Right ventricle myocardium superior (tissue), 1 donor: Measurements from ENCODE around the gene QPCT. TPM values are rescaled to one million over a fixed set of nuclear protein-coding genes. Genes with fewer than 3 reads are reported as not detected.
A peak's percentile ranks its signal among the peaks of the same experiment; 100 is the strongest.
"Not testable (repeated sequence)": the region's sequence is repeated elsewhere in the genome, so short reads cannot be mapped to it uniquely, and the experiment has no call there.

Experiments
- ATAC-seq: fragments of 200-7000 bp; cut with Tn5 transposase; one replicate; pipeline ENCODE4 v1.9.1; 2020; ENCODE audit warnings: mild to moderate bottlenecking; ENCODE audit not compliant: poor library complexity
- DNase-seq: peaks from one replicate; pipeline ENCODE4 v3.0.0-alpha.2; 2020
- intact Hi-C: fragments of 100-400 bp; cut with DNase I; formaldehyde crosslinking; loops from one replicate; pipeline ENCODE4 v1.11.2; 2022
- long read RNA-seq: library from polyadenylated mRNA; unstranded; transcript quantifications from one replicate; pipeline ENCODE4 v2.0.0, GENCODE V29; 2021
- total RNA-seq: library from RNA; stranded (reverse); fragmentation: NEBNext Ultra II Directional; extraction: Animal tissue kit (Norgen Biotek cat#: 25700); gene quantifications from one replicate; pipeline ENCODE4 v1.2.1, GENCODE V29; 2021
- donor health status: DM: no; HTN: yes; CAD: no; lungs with severe emphysema.

Gene QPCT
- total RNA-seq, result 1.2 TPM
- long read RNA-seq, partial matches to known transcripts, result 0 of 1 reads
- long read RNA-seq, other reads (novel, unspliced or antisense), result 0 of 1 reads

DNA sequence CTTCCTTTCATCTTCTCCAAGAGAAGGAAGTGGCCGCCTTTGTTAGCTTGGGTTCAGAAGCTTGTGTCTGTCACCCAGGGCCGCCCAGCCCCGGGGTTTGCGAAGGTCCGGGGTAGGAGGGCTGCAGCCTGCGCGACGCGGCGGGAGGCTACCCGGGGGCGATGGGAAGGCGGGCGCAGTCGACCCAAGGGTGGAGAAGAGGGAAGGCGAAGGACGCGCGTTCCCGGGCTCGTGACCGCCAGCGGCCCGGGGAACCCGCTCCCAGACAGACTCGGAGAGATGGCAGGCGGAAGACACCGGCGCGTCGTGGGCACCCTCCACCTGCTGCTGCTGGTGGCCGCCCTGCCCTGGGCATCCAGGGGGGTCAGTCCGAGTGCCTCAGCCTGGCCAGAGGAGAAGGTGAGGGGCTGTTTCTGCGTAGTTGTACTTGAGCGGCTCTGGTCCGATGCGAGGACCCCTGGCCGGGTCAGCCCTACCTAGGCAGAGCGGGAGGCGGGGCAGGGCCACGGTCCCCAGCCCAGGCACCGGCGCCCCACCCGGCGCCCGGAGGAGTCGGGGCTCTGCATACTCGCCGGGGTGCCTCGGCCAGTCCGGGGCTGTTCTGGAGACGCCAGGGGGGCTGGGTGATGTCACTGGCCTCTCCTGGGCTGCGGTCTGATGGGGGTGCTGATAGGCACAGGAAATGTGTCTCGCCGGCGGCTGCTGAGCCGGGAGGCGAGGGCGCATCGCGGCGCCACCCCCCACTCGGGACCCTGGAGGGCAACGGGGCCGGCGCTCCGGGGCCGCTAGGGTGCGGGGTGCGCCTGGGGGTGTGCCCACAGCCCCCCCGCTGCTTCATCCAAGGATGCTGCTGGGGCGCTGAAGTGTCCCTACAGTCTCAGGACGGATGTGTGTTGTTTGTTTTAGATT lies at the start of gene QPCT:
Gene QPCT (plus strand): TSS at position 178 of the 909 bp plus-strand sequence. CDS start 102 bp downstream, at position 280.
- ATAC-seq, result peak; percentile 76
- intact Hi-C loops, result no loop called here
- DNase-seq, result peak; percentile 72

- DNase-seq, intact Hi-C loops, ATAC-seq: not testable (repeated sequence)
Observed at GRCh38 chr2:37294858-37295257, 49.6 kb upstream of the QPCT start.

DNA sequence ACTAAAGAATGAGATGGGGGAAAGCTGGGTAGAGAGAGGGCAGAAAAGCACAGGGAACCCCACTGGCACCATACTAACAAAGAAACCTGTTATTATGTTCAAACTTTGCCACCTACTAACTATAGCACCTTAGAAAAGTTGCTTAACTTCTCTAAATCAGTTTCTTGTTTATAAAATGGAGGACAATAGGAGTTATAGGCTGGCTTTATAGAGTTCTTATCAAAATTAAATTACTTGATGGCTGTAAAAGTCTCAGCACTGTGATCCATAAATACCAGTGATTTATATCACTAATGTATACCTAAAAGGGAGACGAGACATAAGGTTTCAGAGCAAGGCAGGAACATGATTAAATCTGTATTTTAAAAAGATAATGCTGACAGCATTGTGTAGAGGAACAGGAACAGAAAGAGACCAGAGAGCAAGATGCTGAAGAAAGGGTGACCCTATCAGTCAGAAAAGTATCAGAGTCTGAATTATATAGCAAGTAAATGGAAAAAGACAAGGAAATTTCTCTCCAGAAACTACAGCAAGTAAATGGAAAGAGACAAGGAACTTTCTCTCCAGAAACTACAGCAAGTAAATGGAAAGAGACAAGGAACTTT lies 48.9 kb upstream of the QPCT start:
- intact Hi-C loops, result no loop called here
- DNase-seq, result no peak
- no peak for ATAC-seq

- ATAC-seq, result no peak
- intact Hi-C loops, result no loop called here
- no peak for DNase-seq
Observed at GRCh38 chr2:37297632-37298031, 46.8 kb upstream of the QPCT start.

- intact Hi-C loops, result no loop called here
- no peak for ATAC-seq
- no peak for DNase-seq
Observed at GRCh38 chr2:37300146-37300545, 44.3 kb upstream of the QPCT start.

DNA sequence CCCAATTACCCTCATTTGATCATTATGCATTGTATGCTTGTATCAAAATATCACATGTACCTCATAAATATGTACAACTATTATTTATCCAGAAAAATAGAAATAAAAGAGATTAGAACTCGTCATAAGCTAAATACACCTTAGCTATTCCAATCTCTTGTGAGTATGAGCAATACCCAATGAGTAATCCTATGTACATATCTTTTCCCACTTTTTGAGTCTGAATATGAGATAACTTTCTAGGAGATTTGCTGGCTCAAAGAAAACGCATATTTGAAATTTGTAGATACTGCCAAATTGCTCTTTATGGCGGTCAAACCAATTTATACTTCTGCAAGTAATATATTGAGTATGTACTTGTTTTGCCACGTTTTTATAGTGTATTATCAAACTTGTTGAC lies 43.9 kb upstream of the QPCT start:
- no peak for DNase-seq
- intact Hi-C loops, result no loop called here
- no peak for ATAC-seq

- intact Hi-C loops, result no loop called here
- DNase-seq (no peak), ATAC-seq (no peak)
Observed at GRCh38 chr2:37301408-37301807, 43.0 kb upstream of the QPCT start.

DNA sequence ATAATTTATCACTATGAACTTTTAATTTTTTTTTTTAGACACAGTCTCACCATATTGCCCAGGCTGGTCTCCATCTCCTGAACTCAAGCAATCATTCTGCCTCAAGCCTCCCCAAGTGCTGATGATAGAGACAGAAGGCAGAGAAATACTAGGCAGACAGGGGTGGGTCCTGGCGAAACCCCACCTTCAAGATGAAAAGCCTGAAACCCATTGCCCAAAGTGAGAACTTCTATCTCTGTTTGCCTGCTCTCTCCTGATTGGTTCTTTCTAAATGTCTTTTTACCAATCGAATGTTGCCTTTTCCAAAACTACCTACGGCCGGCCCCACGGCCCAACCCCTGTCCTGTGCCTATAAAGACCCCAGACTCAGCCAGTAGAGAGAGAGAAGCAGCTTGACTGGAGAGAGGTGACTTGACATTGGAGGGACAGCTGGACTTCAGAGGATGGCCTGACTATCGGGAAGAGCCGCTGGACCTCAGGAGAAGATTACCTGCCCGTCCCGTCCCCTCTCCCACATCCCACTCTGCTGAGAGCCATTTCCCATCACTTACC lies 41.7 kb upstream of the QPCT start:
- intact Hi-C loops, result no loop called here
- no peak for ATAC-seq
- no peak for DNase-seq

DNA sequence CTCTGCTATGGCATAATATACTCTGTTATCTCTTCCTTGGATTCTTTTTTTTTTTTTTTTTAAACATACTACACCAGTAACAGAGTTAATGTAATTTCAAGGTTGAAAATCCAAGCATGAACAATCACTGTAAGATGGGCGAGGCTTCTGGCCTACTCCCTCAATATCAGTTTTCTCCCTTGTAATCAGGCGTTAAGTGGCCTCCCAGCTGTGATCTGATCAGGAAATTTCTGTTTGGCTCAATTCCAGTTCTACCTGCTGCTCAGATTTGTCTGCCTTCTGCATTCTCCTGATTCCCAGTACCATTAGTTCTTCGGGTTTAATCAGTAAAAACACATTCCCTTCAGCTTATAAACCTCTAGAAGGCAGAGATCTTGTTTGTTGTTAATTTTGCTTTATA lies 38.4 kb upstream of the QPCT start:
- DNase-seq (no peak), ATAC-seq (no peak)
- intact Hi-C loops, result no loop called here

DNA sequence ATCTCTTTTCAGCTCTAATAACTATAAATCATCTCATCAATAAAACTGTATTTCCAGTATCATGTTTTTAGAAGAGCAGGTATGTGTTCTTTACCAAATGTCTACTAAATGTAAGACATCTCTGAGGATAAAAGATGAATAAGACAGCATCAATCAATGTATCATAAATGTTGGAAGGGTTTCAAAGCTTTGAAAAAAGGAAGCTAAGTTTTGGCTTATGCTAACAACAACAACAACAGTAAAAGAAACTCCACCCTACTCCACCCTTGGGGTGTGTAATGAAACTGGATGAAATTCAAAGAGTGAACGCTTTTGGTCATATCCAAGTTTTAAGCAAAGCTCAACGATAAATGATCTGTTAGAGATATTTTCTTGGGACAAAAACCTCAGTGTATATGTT lies 36.9 kb upstream of the QPCT start:
- DNase-seq, result no peak
- intact Hi-C loops, result no loop called here
- no peak for ATAC-seq

- DNase-seq (no peak), ATAC-seq (no peak)
- intact Hi-C loops, result no loop called here
Observed at GRCh38 chr2:37315364-37315763, 29.1 kb upstream of the QPCT start.

- ATAC-seq, result no peak
- intact Hi-C loops, result no loop called here
Observed at GRCh38 chr2:37316181-37316580, 28.2 kb upstream of the QPCT start.

DNA sequence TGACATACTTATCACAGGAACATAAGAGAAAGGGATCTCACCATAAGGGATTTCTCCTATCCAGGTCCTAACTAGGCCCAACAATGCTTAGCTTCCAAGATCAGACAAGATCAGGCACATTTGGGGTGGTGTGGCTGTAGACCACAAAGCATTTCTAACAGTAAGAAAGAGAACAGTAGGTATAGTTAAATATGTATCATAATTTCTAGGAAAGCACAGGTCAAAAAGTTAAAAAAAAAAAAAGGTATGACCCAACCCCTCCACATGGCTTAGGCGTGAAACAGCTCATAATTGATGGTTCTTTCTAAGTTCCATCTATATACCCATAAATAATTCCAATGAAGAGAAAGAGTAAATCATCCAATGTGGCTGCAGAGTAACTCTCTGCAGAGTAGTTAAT lies 26.7 kb upstream of the QPCT start:
- intact Hi-C loops, result no loop called here
- no peak for DNase-seq
- no peak for ATAC-seq

More at GRCh38 chr2:37316181-37316580, 28.2 kb upstream of the QPCT start:
- no peak for DNase-seq

DNA sequence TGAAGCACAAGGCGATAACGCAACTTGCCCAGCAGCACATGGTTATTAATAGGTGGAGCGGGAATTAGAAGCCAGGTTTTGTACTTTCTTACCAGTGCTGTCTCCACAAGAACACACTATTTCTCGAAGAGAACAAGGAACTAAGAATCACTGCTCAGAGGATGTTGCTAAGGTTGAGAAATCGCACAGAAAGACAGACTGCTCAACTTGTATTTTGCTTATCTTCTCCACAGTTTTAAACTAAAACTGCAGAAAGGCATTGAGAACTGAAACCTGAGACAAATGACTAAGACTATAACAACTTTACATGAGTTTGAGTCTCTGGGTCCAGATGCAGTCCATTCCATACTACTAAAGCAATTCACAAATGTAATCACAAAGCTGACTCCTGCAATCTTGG lies 26.0 kb upstream of the QPCT start:
- ATAC-seq, result peak; percentile 23

DNA sequence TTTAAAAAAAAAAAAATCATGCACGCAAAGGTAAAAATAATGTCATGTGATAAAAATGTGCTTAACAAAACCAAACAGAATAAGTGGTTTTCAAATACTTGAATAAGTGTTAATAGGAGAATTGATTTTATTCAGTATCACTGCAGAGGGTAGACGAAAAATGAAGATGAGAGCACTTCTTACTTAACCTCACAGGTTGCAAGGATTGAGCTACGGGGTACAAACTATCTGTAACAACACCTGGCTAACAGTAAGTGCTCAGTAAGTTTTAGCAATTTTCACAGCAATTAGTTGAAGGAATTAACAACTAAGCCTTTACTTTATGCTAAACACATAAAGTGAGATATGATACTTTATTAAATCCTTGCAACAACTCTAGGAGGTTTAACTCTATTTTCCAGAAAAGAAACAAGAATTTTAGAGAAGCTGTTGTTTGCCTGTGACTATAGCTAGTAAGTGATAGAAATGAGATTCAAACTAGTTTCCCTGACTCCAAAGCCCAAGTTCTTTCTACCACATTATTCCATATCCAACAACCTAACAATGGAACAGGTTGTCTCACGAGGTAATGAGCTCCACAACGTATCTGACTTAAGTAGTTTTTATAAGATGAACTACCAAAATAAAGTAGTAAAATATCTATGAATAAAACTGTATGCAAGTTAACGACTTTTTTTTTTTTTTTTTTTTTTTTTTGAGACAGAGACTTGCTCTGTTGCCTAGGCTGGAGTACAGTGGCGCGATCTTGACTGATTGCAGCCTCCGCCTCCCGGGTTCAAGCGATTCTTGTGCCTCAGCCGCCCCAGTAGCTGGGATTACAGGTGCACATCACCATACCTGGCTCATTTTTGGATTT lies 24.4 kb upstream of the QPCT start:
- intact Hi-C loops, result loop anchor here (10.0 kb wide), 1 partner anchor 1055 kb away; the partner anchor contains the start of gene ATL2
- no peak for DNase-seq

More for the DNA sequence above, 26.0 kb upstream of the QPCT start:
- intact Hi-C loops, result no loop called here
- no peak for DNase-seq

DNA sequence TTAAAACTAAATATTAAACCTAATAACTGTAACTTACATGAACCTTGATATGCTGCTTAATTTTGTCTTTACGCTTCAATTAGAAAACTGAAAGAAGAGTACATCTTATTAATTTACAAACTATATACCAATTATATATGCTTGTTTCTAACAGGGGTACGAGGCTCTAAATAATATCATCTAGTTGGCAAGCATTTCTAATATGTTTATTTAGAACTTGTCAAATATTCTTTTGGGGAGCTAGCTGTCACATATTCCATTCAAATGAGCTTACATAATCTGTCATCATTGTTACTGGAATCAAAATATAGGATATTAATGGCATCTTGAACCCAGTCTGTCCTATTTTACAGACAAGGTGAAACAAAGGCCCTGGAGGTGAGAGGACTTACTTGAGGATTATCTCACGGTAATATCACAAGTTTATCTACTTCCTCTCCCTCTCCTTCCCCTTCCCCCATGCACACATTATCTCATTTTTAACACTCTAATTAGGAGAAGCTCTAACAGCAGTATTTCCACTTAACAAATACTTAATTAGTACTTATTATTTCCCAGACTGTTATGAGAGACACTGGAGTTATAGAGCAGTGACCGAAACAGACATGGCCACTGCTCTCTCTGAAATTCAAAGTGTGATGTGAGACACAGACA lies 23.3 kb upstream of the QPCT start:
- DNase-seq (no peak), ATAC-seq (no peak)
- intact Hi-C loops, result loop anchor here (10.0 kb wide), 1 partner anchor 1054 kb away; the partner anchor contains the start of gene ATL2

More for the DNA sequence above, 24.4 kb upstream of the QPCT start:
- ATAC-seq, result no peak

GRCh38 chr2:37322368-37322767 lies 22.1 kb upstream of the QPCT start:
- DNase-seq (no peak), ATAC-seq (no peak)
- intact Hi-C loops, result loop anchor here (10.0 kb wide), 1 partner anchor 1052 kb away; the partner anchor contains the start of gene ATL2

- DNase-seq (no peak), ATAC-seq (no peak)
- intact Hi-C loops, result loop anchor here (10.0 kb wide), 1 partner anchor 1052 kb away; the partner anchor contains the start of gene ATL2
Observed at GRCh38 chr2:37323176-37323780, 21.2 kb upstream of the QPCT start.
